ENCODE measurements around the gene CTSK. TPM values are rescaled to one million over a fixed set of nuclear protein-coding genes. Genes with fewer than 3 reads are reported as not detected.

Gene CTSK
- total RNA-seq, 1 donor from 2014 or later, result 20.5 TPM

DNA sequence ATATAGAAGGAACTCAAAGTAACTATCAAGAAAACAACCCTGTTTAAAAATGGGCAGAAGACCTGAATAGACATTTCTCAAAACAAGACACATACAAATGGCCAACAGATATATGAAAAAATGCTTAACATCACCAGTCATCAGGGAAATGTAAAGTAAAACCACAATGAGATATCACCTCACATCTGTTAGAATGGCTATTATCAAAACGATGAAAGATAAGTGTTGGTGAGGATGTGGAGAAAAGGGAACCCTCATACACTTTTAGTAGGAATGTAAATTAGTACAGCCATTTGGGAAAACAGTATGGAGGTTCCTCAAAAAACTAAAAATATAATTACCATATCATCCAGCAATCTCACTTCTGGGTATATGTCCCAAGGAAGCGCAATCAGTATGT is 45.5 kb downstream of the CTSK start:
- DNase-seq (ENCODE audit: low read depth, low spot score), result no peak

DNA sequence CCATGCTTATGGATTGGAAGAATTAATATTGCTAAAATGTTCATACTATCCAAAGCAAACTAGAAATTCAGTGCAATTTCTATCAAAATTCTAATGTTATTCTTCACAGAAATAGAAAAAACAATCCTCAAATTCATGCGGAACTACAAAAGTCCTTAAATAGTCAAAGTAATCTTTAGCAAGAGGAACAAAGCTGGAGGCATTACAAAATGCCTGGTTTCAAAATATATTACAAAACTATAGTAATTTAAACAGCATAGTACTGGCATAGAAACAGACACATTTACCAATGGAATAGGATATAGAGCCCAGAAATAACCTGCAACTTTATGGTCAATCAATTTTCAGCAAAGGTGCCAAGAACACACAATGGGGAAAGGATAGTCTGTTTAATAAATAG is 46.3 kb downstream of the CTSK start:
- DNase-seq (ENCODE audit: low read depth, low spot score), result no peak

DNA sequence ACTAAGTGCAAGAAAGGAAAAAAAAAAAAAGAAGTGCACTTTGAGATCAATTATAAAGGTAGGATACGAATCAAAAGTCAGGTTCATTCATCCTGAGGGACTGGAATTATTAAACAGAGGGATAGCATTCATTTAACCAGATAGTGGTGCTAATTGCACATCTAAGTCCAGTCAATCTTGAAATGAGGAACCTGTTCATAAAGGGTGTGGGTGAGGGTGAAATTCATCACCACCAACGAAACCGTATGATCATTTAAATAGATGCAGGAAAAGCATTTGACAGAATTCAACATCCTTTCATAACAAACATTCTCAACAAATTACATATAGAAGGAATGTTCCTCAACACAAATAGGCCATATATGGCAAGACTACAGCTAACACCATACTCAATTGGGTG is 48.0 kb downstream of the CTSK start:
- DNase-seq (ENCODE audit: low read depth, low spot score), result no peak

DNA sequence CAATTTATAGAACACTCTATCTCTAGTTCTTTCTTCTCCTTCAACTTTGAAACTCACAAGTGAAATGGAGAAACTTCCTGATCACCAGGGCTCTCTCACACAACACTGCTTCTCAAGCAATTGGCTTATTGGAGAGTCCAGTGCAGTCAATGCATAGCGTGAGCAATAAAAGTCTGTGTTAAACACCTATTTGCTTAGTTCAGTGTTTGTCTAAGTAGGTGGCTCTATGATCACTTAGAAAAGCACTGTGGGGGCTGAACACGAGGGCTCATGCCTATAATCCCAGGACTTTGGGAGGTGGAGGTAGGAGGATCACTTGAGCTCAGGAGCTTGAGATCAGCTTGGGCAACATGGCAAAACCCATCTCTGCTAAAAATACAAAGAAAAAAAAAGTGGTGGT is 54.6 kb downstream of the CTSK start:
- no peak for DNase-seq (ENCODE audit: low read depth, low spot score)

DNA sequence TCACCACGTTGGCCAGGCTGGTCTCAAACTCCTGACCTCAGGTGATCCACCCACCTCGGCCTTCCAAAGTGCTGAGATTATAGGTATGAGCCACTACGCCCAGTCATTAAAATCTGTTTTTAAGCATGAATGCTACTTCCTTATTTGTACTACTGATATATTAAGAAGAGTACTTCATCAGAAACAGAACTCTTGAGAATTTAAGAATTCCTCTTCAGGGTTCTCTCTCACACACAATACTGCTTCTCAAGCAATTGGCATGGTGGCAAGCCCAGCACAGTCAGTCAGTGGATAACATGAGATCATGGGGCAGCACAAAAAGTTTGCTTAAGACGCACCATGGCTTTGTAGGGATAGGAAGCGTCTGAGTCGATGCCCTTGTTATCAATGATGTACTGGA is 56.6 kb downstream of the CTSK start:
- no peak for DNase-seq (ENCODE audit: low read depth, low spot score)

DNA sequence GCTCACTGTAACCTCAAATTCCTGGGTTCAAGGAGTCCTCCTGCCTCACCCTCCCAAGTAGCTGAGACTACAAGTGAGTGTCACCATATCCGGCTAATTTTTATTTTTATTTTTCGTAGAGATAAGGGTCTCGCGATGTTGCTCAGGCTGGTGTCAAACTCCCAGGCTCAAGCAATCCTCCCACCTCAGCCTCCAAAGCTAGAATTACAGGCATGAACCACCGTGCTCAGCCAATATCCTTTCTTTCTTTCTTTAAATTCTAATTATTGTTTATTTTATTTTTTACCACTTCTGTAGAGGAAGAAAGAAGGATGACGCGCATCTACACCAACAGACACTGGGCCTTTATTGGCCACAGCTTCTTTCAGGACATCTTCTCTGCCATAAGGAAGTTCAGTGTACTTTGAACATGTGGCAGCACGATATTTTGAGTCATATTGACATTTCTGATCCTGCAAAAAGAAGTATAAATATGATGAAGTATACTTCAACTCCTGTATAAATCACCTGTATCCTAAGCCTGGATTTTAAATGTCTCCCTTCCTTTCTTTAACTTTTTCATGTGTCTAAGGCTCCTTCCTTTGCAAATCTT is 58.2 kb downstream of the CTSK start:
- DNase-seq (ENCODE audit: low read depth, low spot score), result no peak

DNA sequence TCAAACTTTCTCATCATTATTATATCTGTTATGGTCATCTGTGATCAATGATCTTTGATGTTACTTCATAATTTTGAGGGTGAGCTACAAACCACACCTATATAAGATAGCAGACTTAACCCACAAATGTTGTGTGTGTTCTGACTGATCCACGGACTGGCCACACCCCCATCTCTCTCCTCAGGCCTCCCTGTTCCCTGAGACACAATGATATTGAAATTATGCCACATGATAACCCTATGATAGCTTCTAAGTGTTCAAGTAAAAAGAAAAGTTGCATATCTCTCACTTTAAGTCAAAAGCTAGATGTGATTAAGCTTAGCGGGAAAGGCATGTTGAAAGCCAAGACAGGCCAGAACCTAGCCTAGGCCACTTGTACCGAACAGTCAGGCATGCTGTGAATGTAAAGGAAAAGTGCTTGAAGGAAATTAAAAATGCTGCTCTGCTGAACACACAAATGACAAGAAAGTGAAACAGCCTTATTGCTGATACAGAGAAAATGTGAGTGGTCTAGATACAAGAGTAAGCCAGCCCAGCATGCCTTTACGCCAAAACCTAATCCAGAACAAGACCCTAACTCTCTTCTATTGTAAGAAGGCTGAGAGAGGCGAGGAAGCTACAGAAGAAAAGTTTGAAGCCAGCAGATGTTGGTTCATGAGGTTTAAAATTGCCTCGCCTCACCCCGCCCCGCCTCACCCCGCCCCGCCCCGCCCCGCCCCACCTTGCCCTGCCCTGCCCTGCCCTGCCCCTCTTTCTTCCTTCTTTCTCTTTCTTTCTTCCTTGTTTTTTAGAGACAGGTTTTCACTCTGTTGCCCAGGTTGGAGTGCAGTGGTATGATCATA is 59.0 kb downstream of the CTSK start:
- DNase-seq (ENCODE audit: low read depth, low spot score), result no peak

Other genes with a start within 250 kb of the CTSK start
- 227 and 323 TPM in 2 replicates for gene MCL1, start 228.7 kb downstream of the CTSK start, total RNA-seq
- gene ENSA, start 178.6 kb downstream of the CTSK start, total RNA-seq, result 109 and 114 TPM in 2 replicates
- 16.6 and 25.1 TPM in 2 replicates for gene GOLPH3L, start 111.1 kb downstream of the CTSK start, total RNA-seq
- gene HORMAD1, start 87.4 kb downstream of the CTSK start, total RNA-seq, result 0.04 TPM in 1 of 2 replicates, not detected in the other
- 31.1 and 33.7 TPM in 2 replicates for gene CTSS, start 42.5 kb downstream of the CTSK start, total RNA-seq
- gene ARNT, start 68.3 kb upstream of the CTSK start, total RNA-seq, result 17.2 and 36.6 TPM in 2 replicates
- not detected in 2 replicates for gene CTXND2, start 78.9 kb upstream of the CTSK start, total RNA-seq
- 36.7 and 41.7 TPM in 2 replicates for gene SETDB1, start 118.1 kb upstream of the CTSK start, total RNA-seq
- gene CERS2, start 166.6 kb upstream of the CTSK start, total RNA-seq, result 87.4 and 121 TPM in 2 replicates
- gene ANXA9, start 174.0 kb upstream of the CTSK start, total RNA-seq, result not detected in 2 replicates
- 8.9 and 12.0 TPM in 2 replicates for gene MINDY1, start 198.6 kb upstream of the CTSK start, total RNA-seq
- 4.1 and 7.7 TPM in 2 replicates for gene PRUNE1, start 200.2 kb upstream of the CTSK start, total RNA-seq
- 0.07 and 0.11 TPM in 2 replicates for gene BNIPL, start 228.3 kb upstream of the CTSK start, total RNA-seq
- gene C1orf56, start 239.5 kb upstream of the CTSK start, total RNA-seq, result 1.1 and 1.4 TPM in 2 replicates

All from pulmonary artery endothelial cell (primary cell).